ENCODE results near the gene ARSI.
"Not testable (repeated sequence)": the region's sequence is repeated elsewhere in the genome, so short reads cannot be mapped to it uniquely, and the experiment has no call there.

The ARSI gene

DNA sequence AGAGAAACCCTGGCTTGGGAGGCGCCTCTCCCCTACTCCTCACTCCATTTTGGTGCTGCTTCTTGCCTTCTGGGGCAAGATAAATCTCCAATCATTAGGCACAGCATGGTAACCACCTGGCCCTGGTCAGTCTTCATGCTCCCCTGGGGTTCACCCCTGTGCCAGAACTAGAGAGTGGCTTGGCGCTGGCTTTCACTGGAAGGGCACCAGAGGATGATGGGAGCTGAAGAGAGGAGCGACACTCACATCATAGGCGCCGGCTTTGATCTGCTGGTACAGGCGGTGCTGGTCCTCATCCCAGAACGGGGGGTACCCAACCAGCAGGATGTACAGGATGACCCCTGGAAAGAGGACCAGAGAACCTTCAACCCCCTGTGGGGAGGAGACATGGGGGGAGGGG lies 51.2 kb downstream of the ARSI start:
- Histone ChIP-seq H3K4me1 (ENCODE audit: control insufficient read depth in 5 of 5, insufficient read depth in 5 of 5, low read length in 5 of 5) (peaks cover 0 to 3% (median 0%) of the 10 kb centered on the region in 5 donors), H3K9ac (ENCODE audit: low read length in 5 of 5) (no peak overlapping the region), H3K27me3 (ENCODE audit: control insufficient read depth in 5 of 5, insufficient read depth in 4 of 5, low read length in 5 of 5) (no peaks in the 10 kb centered on the region), H3K4me3 (ENCODE audit: low read depth in 1 of 5, low read length in 5 of 5) (no peak overlapping the region), H3K36me3 (ENCODE audit: control insufficient read depth in 5 of 5, insufficient read depth in 5 of 5, low read length in 5 of 5) (no peaks in the 10 kb centered on the region), H3K9me3 (ENCODE audit: control insufficient read depth in 5 of 5, low read length in 5 of 5) (no peaks in the 10 kb centered on the region), H3K27ac (ENCODE audit: low read depth, low read length) (no peak overlapping the region)

DNA sequence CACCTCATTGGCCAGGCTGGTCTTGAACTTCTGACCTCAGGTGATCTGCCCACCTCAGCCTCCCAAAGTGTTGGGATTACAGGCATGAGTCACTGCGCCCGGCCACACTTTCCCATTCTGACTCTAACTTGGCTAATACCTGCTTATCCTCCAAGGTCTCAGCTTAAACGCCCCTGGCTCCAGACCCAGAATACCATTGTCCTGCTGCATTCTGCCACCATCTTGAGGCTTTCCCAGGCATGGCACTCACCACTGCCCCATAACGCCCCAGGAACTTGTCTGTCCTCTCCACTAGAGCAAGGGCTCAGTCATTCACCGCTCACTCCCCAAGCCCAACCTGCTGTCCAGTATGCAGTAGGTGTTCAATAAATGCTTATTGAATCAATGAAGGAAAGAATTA lies 53.0 kb downstream of the ARSI start:
- Histone ChIP-seq H3K27ac (ENCODE audit: low read depth, low read length) (no peak overlapping the region), H3K4me1 (ENCODE audit: control insufficient read depth in 5 of 5, insufficient read depth in 5 of 5, low read length in 5 of 5) (peaks cover 0 to 9% (median 0%) of the 10 kb centered on the region in 5 donors), H3K27me3 (ENCODE audit: control insufficient read depth in 5 of 5, insufficient read depth in 4 of 5, low read length in 5 of 5) (peaks cover 0 to 5% (median 2%) of the 10 kb centered on the region in 5 donors), H3K9ac (ENCODE audit: low read length in 5 of 5) (no peak overlapping the region), H3K4me3 (ENCODE audit: low read depth in 1 of 5, low read length in 5 of 5) (no peak overlapping the region), H3K36me3 (ENCODE audit: control insufficient read depth in 5 of 5, insufficient read depth in 5 of 5, low read length in 5 of 5) (no peaks in the 10 kb centered on the region), H3K9me3 (ENCODE audit: control insufficient read depth in 5 of 5, low read length in 5 of 5) (no peaks in the 10 kb centered on the region)

DNA sequence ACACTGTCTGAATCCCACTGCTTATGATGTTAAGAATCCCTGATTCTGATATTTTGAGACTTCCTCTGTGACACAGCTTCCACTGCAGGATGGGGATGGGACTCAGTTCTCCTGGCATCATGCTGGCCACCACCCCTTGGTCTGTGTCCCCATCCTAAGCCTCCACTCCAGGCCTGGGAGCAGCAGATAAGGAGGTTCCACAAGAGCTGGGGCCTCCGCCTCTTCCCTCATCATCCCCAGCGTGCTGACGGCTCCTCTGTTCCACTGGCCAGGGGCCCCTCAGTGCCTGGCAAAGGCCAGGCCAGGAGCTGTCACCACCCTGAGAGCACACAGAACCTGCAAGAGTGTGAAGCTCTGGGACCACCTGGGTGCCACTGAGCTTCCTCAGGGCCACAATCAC lies 53.8 kb downstream of the ARSI start:
- Histone ChIP-seq H3K4me1 (ENCODE audit: control insufficient read depth in 5 of 5, insufficient read depth in 5 of 5, low read length in 5 of 5) (peaks cover 0 to 8% (median 0%) of the 10 kb centered on the region in 5 donors), H3K27me3 (ENCODE audit: control insufficient read depth in 5 of 5, insufficient read depth in 4 of 5, low read length in 5 of 5) (peaks cover 0 to 5% (median 2%) of the 10 kb centered on the region in 5 donors), H3K27ac (ENCODE audit: low read depth, low read length) (no peak overlapping the region), H3K9ac (ENCODE audit: low read length in 5 of 5) (no peak overlapping the region), H3K9me3 (ENCODE audit: control insufficient read depth in 5 of 5, low read length in 5 of 5) (no peaks in the 10 kb centered on the region), H3K4me3 (ENCODE audit: low read depth in 1 of 5, low read length in 5 of 5) (no peak overlapping the region), H3K36me3 (ENCODE audit: control insufficient read depth in 5 of 5, insufficient read depth in 5 of 5, low read length in 5 of 5) (no peaks in the 10 kb centered on the region)

DNA sequence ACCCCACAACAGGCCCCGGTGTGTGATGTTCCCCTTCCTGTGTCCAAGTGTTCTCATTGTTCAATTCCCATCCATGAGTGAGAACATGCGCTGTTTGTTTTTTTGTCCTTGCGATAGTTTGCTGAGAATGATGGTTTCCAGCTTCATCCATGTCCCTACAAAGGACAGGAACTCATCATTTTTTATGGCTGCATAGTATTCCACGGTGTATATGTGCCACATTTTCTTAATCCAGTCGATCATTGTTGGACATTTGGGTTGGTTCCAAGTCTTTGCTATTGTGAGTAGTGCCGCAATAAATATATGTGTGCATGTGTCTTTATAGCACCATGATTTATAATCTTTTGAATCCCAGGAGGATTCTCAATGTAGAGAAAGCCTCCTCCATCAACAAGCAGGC lies 54.2 kb downstream of the ARSI start:
- not testable (repeated sequence) for H3K4me1 ChIP-seq (ENCODE audit: control insufficient read depth in 5 of 5, insufficient read depth in 5 of 5, low read length in 5 of 5); H3K36me3 ChIP-seq (ENCODE audit: control insufficient read depth in 5 of 5, insufficient read depth in 5 of 5, low read length in 5 of 5); H3K27me3 ChIP-seq (ENCODE audit: control insufficient read depth in 5 of 5, insufficient read depth in 4 of 5, low read length in 5 of 5); H3K9me3 ChIP-seq (ENCODE audit: control insufficient read depth in 5 of 5, low read length in 5 of 5); H3K27ac ChIP-seq (ENCODE audit: low read depth, low read length); H3K4me3 ChIP-seq (ENCODE audit: low read depth in 1 of 5, low read length in 5 of 5); H3K9ac ChIP-seq (ENCODE audit: low read length in 5 of 5)

DNA sequence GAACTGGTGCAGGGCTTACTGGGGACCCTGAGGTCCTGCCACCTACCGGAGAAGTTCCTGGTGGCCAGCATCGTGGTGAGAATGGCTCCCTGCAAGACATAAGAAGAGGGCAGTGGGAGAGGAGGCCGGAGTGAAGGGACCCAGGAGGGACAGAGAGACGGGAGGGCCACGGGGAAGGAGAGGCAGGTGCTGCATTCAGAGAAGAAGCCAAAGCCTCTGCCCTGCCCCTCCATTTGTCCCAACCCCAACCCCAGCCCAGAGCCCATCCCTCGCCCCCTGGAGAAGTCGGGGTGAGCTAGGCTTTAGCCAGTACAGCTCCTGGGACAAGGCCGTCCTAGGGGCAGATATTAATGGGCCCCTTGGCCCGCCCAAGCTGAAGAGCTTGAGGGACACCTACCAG lies 55.0 kb downstream of the ARSI start:
- Histone ChIP-seq H3K27me3 (ENCODE audit: control insufficient read depth in 5 of 5, insufficient read depth in 4 of 5, low read length in 5 of 5) (peaks cover 0 to 5% (median 2%) of the 10 kb centered on the region in 5 donors), H3K27ac (ENCODE audit: low read depth, low read length) (no peak overlapping the region), H3K4me3 (ENCODE audit: low read depth in 1 of 5, low read length in 5 of 5) (no peak overlapping the region), H3K36me3 (ENCODE audit: control insufficient read depth in 5 of 5, insufficient read depth in 5 of 5, low read length in 5 of 5) (no peaks in the 10 kb centered on the region), H3K4me1 (ENCODE audit: control insufficient read depth in 5 of 5, insufficient read depth in 5 of 5, low read length in 5 of 5) (peaks cover 0 to 8% (median 0%) of the 10 kb centered on the region in 5 donors), H3K9me3 (ENCODE audit: control insufficient read depth in 5 of 5, low read length in 5 of 5) (no peaks in the 10 kb centered on the region), H3K9ac (ENCODE audit: low read length in 5 of 5) (no peak overlapping the region)

DNA sequence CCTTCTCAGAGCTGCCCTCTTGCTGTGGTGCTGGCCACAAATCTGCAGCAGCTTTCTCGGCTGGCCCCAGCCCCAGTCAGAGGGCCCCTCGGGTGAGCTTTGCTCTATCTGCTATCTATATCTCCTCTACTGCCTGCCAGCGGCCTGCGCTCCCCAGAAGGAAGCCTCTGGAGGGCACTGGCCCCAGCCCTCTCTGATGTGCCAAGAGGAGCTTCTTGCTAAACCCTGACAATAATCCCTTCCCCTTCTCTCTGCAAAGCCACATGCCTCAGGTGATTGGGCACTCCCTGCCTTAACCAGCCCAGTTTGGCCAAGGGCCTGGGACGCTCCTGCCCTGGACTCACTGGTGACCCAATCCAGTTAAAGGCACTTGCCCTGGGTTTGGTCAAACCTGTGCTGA lies 55.9 kb downstream of the ARSI start:
- no peak overlapping the region for H3K4me3 ChIP-seq (ENCODE audit: low read depth in 1 of 5, low read length in 5 of 5)
- H3K27me3 ChIP-seq (ENCODE audit: control insufficient read depth in 5 of 5, insufficient read depth in 4 of 5, low read length in 5 of 5): peaks cover 0 to 5% (median 2%) of the 10 kb centered on the region in 5 donors
- no peak overlapping the region for H3K27ac ChIP-seq (ENCODE audit: low read depth, low read length)
- H3K9ac ChIP-seq (ENCODE audit: low read length in 5 of 5): no peak overlapping the region
- H3K36me3 ChIP-seq (ENCODE audit: control insufficient read depth in 5 of 5, insufficient read depth in 5 of 5, low read length in 5 of 5): no peaks in the 10 kb centered on the region
- H3K4me1 ChIP-seq (ENCODE audit: control insufficient read depth in 5 of 5, insufficient read depth in 5 of 5, low read length in 5 of 5): peaks cover 0 to 8% (median 0%) of the 10 kb centered on the region in 5 donors
- H3K9me3 ChIP-seq (ENCODE audit: control insufficient read depth in 5 of 5, low read length in 5 of 5): no peaks in the 10 kb centered on the region

DNA sequence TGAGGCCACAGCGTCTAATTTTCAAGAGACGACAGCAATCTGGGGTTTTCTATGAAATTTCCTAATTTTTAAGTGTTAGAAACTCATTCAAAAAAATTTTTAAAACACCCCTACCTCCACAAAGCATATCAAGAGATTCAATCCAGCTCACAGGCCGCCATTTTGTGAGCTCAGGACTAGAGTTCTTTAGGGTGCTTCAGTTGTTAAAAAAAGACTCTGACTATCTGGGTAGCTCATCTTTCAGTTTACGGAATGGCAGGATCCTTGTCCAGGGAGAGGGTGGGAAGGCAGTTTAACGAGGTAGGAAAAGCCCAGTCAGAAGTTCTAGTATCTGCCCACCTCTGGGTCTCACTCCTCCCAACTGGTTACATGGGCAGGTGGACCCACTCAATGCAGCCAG lies 56.3 kb downstream of the ARSI start:
- no peak overlapping the region for H3K9ac ChIP-seq (ENCODE audit: low read length in 5 of 5)
- no peaks in the 10 kb centered on the region for H3K36me3 ChIP-seq (ENCODE audit: control insufficient read depth in 5 of 5, insufficient read depth in 5 of 5, low read length in 5 of 5)
- H3K4me1 ChIP-seq (ENCODE audit: control insufficient read depth in 5 of 5, insufficient read depth in 5 of 5, low read length in 5 of 5): peaks cover 0 to 8% (median 0%) of the 10 kb centered on the region in 5 donors
- H3K27me3 ChIP-seq (ENCODE audit: control insufficient read depth in 5 of 5, insufficient read depth in 4 of 5, low read length in 5 of 5): peaks cover 0 to 5% (median 2%) of the 10 kb centered on the region in 5 donors
- H3K27ac ChIP-seq (ENCODE audit: low read depth, low read length): no peak overlapping the region
- no peak overlapping the region for H3K4me3 ChIP-seq (ENCODE audit: low read depth in 1 of 5, low read length in 5 of 5)
- no peaks in the 10 kb centered on the region for H3K9me3 ChIP-seq (ENCODE audit: control insufficient read depth in 5 of 5, low read length in 5 of 5)

Data from subcutaneous abdominal adipose tissue (tissue), 5 donors.